Colonic mucosa (tissue), 4 donors: ENCODE results near the gene CHST8. TPM values are rescaled to one million over a fixed set of nuclear protein-coding genes. Genes with fewer than 3 reads are reported as not detected.

Source experiments
- DNase-seq: peaks from one replicate; pipeline ENCODE4 v3.0.0-alpha.2; 2020
- H3K27ac ChIP-seq: fragments of 200-600 bp; one replicate; pipeline ENCODE4 v1.8.0; 2021
- H3K27me3 ChIP-seq: fragments of 200-600 bp; one replicate; pipeline ENCODE4 v1.8.0; 2021
- H3K36me3 ChIP-seq: fragments of 200-600 bp; one replicate; pipeline ENCODE4 v1.8.0; 2021
- H3K4me1 ChIP-seq: fragments of 200-600 bp; one replicate; pipeline ENCODE4 v1.8.0; 2021; ENCODE audit warnings: mild to moderate bottlenecking
- H3K4me3 ChIP-seq: fragments of 200-600 bp; one replicate; pipeline ENCODE4 v1.8.0; 2021
- H3K9ac ChIP-seq, 2 donors: one replicate each; pipeline ENCODE4 v1.7.0; 2013; ENCODE audit warnings: control low read depth in 2 of 2, low read depth in 2 of 2, low read length in 2 of 2
- H3K9me3 ChIP-seq: fragments of 200-600 bp; one replicate; pipeline ENCODE4 v1.8.0; 2021
- intact Hi-C: fragments of 100-400 bp; cut with DNase I; formaldehyde crosslinking; loops from one replicate; pipeline ENCODE4 v1.14.1; 2022
- total RNA-seq, 2 donors: library from RNA; stranded (reverse); fragmentation: NEBNext Ultra II Directional in 1 of 2; extraction: Animal tissue kit (Norgen Biotek cat#: 25700) in 1 of 2; gene quantifications; one replicate each; pipeline ENCODE4 v1.2.1, GENCODE V29; 2021
- TF ChIP-seq, protein P1 (sequence below): fragments of 200-600 bp; IDR thresholded peaks from one replicate; pipeline ENCODE4 v1.8.0; 2022; ENCODE audit warnings: antibody characterized with exemption, mild to moderate bottlenecking
- donor health status: healthy.
- donor health status: DM: no; HTN: no; CAD: no.
- donor health status: DM: no; HTN: no; CAD: no.

Gene CHST8
- total RNA-seq, 2 donors from 2014 or later = not detected

DNA sequence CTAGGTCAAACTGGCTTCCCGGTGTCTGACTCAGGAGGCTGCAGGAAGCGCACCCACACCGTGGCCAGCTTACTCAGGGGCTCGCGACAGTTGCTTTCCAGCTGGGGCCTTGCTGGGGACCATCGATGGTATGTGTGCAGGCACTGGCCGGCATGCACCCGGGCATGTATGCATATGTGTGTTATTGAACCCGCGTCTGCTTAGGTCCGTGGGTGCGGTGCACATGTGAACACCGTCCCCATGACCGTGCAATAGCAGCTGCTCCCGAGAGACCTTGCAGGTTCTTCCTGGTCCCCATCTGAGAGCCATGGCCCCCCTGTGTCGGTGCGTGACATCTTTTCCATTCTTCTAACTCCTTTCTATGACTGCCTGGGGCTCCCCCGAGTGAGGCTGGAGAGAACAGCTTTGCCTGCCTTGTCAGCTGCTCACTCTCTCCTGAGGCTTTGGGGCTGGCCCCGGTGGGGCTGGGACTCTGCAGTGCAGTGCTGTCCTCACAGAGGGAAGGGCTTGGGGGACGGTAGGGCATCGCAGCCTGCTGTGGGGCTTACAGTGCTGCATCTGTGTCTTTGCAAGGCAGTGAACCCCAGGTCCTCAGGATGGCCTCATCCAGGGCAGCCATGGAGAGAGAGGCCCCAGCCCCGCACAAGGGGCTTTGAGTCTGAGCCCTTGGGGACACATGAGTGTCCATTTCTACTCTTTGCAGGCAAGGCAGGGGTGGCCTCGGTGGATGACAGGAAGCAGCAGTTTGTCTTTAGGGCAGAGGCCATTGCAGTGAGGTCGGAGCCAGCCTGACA, 65.1 kb downstream of the CHST8 start:
- no peaks in the 10 kb centered on the region for H3K36me3 ChIP-seq
- H3K4me1 ChIP-seq = no peaks in the 10 kb centered on the region
- H3K27ac ChIP-seq = no peak overlapping the region
- H3K9me3 ChIP-seq = no peaks in the 10 kb centered on the region
- no peaks in the 10 kb centered on the region for H3K27me3 ChIP-seq
- no peak overlapping the region for H3K9ac ChIP-seq
- no peak overlapping the region for H3K4me3 ChIP-seq
- intact Hi-C loops = no loop called here
- TF ChIP-seq, protein P1, sequence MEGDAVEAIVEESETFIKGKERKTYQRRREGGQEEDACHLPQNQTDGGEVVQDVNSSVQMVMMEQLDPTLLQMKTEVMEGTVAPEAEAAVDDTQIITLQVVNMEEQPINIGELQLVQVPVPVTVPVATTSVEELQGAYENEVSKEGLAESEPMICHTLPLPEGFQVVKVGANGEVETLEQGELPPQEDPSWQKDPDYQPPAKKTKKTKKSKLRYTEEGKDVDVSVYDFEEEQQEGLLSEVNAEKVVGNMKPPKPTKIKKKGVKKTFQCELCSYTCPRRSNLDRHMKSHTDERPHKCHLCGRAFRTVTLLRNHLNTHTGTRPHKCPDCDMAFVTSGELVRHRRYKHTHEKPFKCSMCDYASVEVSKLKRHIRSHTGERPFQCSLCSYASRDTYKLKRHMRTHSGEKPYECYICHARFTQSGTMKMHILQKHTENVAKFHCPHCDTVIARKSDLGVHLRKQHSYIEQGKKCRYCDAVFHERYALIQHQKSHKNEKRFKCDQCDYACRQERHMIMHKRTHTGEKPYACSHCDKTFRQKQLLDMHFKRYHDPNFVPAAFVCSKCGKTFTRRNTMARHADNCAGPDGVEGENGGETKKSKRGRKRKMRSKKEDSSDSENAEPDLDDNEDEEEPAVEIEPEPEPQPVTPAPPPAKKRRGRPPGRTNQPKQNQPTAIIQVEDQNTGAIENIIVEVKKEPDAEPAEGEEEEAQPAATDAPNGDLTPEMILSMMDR = no peak
- DNase-seq = no peak

DNA sequence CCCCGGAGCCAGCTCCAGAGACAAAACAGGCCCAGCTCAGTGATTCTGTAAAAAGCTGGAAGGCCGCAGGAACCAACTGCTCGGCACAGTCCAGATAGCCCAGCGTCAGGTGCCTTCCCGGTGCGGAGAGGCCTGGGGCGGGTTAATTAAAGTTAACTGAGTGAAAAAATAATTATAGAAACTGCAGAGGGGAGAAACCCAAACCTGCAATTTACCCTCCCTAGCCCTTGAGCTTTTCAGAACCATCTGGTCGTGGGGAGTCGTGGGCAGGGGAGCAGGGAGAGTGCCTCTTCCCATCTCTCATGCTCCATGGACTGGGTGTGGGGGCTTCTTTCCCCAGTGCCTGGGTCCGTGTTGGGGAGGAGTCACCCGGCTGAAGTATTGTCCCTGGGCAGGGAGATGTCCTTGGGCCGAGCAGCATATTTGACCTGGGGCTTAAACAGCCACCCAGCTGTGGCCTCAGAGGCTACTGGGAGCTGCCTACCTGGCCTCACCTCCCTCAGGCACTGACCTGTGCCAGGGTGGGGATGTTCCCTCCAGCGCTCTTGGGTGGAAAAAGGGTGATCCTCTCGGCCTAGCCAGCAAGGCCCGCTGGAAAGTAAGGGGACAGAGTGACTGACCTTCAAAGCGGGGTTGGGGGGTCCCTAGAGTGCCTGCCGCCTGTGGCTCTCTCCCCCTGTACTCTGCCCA, 65.9 kb downstream of the CHST8 start:
- no peaks in the 10 kb centered on the region for H3K36me3 ChIP-seq
- DNase-seq = no peak
- H3K4me3 ChIP-seq = no peak overlapping the region
- intact Hi-C loops = no loop called here
- no peaks in the 10 kb centered on the region for H3K27me3 ChIP-seq
- H3K9ac ChIP-seq = no peak overlapping the region
- no peaks in the 10 kb centered on the region for H3K9me3 ChIP-seq
- no peaks in the 10 kb centered on the region for H3K4me1 ChIP-seq
- TF ChIP-seq, protein P1 = no peak
- no peak overlapping the region for H3K27ac ChIP-seq

GRCh38 chr19:33688171-33688992, 66.6 kb downstream of the CHST8 start:
- no peak overlapping the region for H3K4me3 ChIP-seq
- H3K9me3 ChIP-seq = no peaks in the 10 kb centered on the region
- intact Hi-C loops = no loop called here
- H3K4me1 ChIP-seq = no peaks in the 10 kb centered on the region
- DNase-seq = no peak
- no peak overlapping the region for H3K9ac ChIP-seq
- H3K27ac ChIP-seq = no peak overlapping the region
- no peaks in the 10 kb centered on the region for H3K36me3 ChIP-seq
- H3K27me3 ChIP-seq = no peaks in the 10 kb centered on the region
- TF ChIP-seq, protein P1 = no peak

DNA sequence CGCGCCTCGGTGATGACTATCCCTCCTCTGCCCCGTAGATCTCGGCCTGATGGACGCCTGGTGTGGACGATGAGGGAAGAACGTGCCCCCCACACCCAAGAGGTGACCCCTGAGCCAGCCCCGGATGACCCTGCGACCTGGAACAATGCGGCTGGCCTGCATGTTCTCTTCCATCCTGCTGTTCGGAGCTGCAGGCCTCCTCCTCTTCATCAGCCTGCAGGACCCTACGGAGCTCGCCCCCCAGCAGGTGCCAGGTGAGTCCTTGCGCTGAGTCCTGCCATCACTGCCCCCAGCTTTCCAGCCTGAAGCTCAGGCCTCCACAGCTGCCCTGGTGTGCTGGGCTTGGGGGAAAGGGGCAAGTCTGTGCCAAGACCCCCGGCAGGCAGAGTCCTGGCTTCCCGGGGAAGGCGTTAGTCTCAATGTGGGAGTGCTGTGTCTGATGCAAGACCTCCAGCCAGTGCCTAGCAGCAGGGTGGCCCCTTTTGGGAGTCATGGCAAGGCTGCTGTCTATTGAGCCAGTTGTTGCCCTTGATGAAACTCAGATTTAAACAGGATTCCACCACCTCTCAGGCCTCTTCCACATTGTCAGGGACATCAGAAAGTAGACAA, 67.5 kb downstream of the CHST8 start:
- no peak for DNase-seq
- intact Hi-C loops = no loop called here
- no peaks in the 10 kb centered on the region for H3K9me3 ChIP-seq
- TF ChIP-seq, protein P1 = no peak
- H3K27ac ChIP-seq = no peak overlapping the region
- no peak overlapping the region for H3K4me3 ChIP-seq
- H3K36me3 ChIP-seq = no peaks in the 10 kb centered on the region
- no peaks in the 10 kb centered on the region for H3K4me1 ChIP-seq
- H3K27me3 ChIP-seq = no peaks in the 10 kb centered on the region
- H3K9ac ChIP-seq = no peak overlapping the region

- Histone ChIP-seq H3K4me1 (no peaks in the 10 kb centered on the region), H3K9ac (no peak overlapping the region), H3K27ac (no peak overlapping the region), H3K4me3 (no peak overlapping the region), H3K36me3 (no peaks in the 10 kb centered on the region), H3K9me3 (no peaks in the 10 kb centered on the region), H3K27me3 (no peaks in the 10 kb centered on the region)
- TF ChIP-seq, protein P1 = no peak
- no peak for DNase-seq
- intact Hi-C loops = no loop called here
These were observed 68.1 kb downstream of the CHST8 start for GRCh38 chr19:33689868-33690267.
